HCT116 (cell line): ENCODE data around the gene ROBO1. TPM values are rescaled to one million over a fixed set of nuclear protein-coding genes. Genes with fewer than 3 reads are reported as not detected.

ENCODE experiments used
- ATAC-seq: fragments of 200-7000 bp; cut with Tn5 transposase; 2 replicates; pipeline ENCODE4 v1.9.1; 2020; ENCODE audit warnings: mild to moderate bottlenecking, moderate library complexity
- BruUV-seq: library from RNA; stranded (reverse); fragments of 400-500 nt; replicated peaks from 2 replicates; lab custom pipeline; 2021; lab: Mats Ljungman, UMichigan
- CTCF ChIA-PET: fragments of 300-600 bp; sonication (Branson Sonifier 250); formaldehyde crosslinking; loops from one replicate; lab custom pipeline; 2021; ENCODE audit warnings: antibody characterized with exemption; lab: Charles Lee
- POLR2A ChIA-PET: fragments of 300-600, 350-600 bp; sonication (Branson Sonifier 250); formaldehyde crosslinking; loops from one replicate; lab custom pipeline; 2021; ENCODE audit warnings: antibody characterized with exemption; lab: Charles Lee
- RAD21 ChIA-PET, 2 experiments: fragments of 300-600 bp; sonication (Branson Sonifier 250); formaldehyde crosslinking; loops; one replicate each; lab custom pipeline; 2023; ENCODE audit warnings: low total read pairs in 2 of 2; ENCODE audit not compliant: uncharacterized antibody in 2 of 2, unreplicated experiment in 2 of 2, low non-redundant PET in 1 of 2; lab: Charles Lee
- DNase-seq: peaks from one replicate; pipeline ENCODE4 v3.0.0-alpha.2; 2010; ENCODE audit warnings: low read depth, low spot score
- H2AFZ ChIP-seq: fragments of 200-600 bp; shearing (Covaris generic), sonication (generic); 2 replicates; pipeline ENCODE4 v1.6.1; 2017; ENCODE audit warnings: low read depth, mixed run types, mixed read lengths, antibody characterized with exemption, low read length; ENCODE audit not compliant: poor library complexity, severe bottlenecking
- H3K27ac ChIP-seq: 2 replicates; pipeline ENCODE4 v1.5.1; 2012; ENCODE audit warnings: low read depth, low read length
- H3K27me3 ChIP-seq: fragments of 200-600 bp; sonication (generic); 2 replicates; pipeline ENCODE4 v1.6.1; 2016; ENCODE audit warnings: mixed run types, low read length, mixed read lengths; ENCODE audit not compliant: insufficient read depth
- H3K36me3 ChIP-seq, 2 experiments: fragments of 200-500 bp in 1 of 2; fragments of 200-600 bp in 1 of 2; sonication (Bioruptor generic) in 1 of 2; sonication (generic) in 1 of 2; 2 replicates each; pipeline versions ENCODE4 v1.5.1 to v1.6.1; 2014 to 2016; ENCODE audit warnings: low read length in 2 of 2, inconsistent platforms in 1 of 2, mixed read lengths in 1 of 2, mixed run types in 1 of 2; ENCODE audit not compliant: insufficient read depth in 2 of 2, control insufficient read depth in 1 of 2
- H3K4me1 ChIP-seq, 2 experiments: fragments of 200-600 bp in 1 of 2; sonication (generic) in 1 of 2; 2 replicates each; pipeline versions ENCODE4 v1.5.1 to v1.6.1; 2012 to 2017; ENCODE audit warnings: low read length in 2 of 2, inconsistent platforms in 1 of 2, mild to moderate bottlenecking in 1 of 2, mixed read lengths in 1 of 2, mixed run types in 1 of 2, moderate library complexity in 1 of 2; ENCODE audit not compliant: insufficient read depth in 2 of 2, control insufficient read depth in 1 of 2
- H3K4me2 ChIP-seq: fragments of 200-600 bp; sonication (generic); 2 replicates; pipeline ENCODE4 v1.6.1; 2017; ENCODE audit warnings: mixed run types, low read length, mixed read lengths
- H3K4me3 ChIP-seq, 2 experiments: fragments of 200-600 bp in 1 of 2; sonication (generic) in 1 of 2; replicated peaks in 1 of 2; 2 replicates each; pipeline ENCODE4 v1.5.1; 2011 to 2016; ENCODE audit warnings: low read length in 2 of 2, control low read depth in 1 of 2, low read depth in 1 of 2, mild to moderate bottlenecking in 1 of 2, mixed read lengths in 1 of 2, mixed run types in 1 of 2
- H3K79me2 ChIP-seq: fragments of 200-600 bp; sonication (generic); 2 replicates; pipeline ENCODE4 v1.6.1; 2017; ENCODE audit warnings: mild to moderate bottlenecking, mixed run types, low read length, moderate library complexity, mixed read lengths; ENCODE audit not compliant: insufficient read depth
- H3K9ac ChIP-seq: fragments of 200-600 bp; sonication (generic); 2 replicates; pipeline ENCODE4 v1.6.1; 2016; ENCODE audit warnings: low read length, mixed read lengths
- H3K9me2 ChIP-seq: fragments of 200-600 bp; sonication (generic), shearing (Covaris generic); 2 replicates; pipeline ENCODE4 v1.6.1; 2017; ENCODE audit warnings: mixed run types, mild to moderate bottlenecking, moderate library complexity; ENCODE audit not compliant: insufficient read depth
- H3K9me3 ChIP-seq, 2 experiments: fragments of 200-500 bp in 1 of 2; fragments of 200-600 bp in 1 of 2; sonication (Bioruptor generic) in 1 of 2; sonication (generic) in 1 of 2; 2 replicates each; pipeline ENCODE4 v1.6.1; 2014 to 2017; ENCODE audit warnings: low read length in 2 of 2, mixed read lengths in 2 of 2, inconsistent platforms in 1 of 2, low read depth in 1 of 2, mild to moderate bottlenecking in 1 of 2, mixed run types in 1 of 2, moderate library complexity in 1 of 2; ENCODE audit not compliant: control insufficient read depth in 1 of 2, insufficient read depth in 1 of 2
- H4K20me1 ChIP-seq: fragments of 200-600 bp; sonication (generic), shearing (Covaris generic); 2 replicates; pipeline ENCODE4 v1.6.1; 2017; ENCODE audit warnings: mixed run types, mild to moderate bottlenecking, moderate library complexity; ENCODE audit not compliant: insufficient read depth
- ATF3 ChIP-seq: IDR thresholded peaks from 2 replicates; pipeline ENCODE4 v1.6.1; 2012
- CTCF ChIP-seq, 3 experiments: fragments of 200-600 bp in 1 of 3; sonication (generic) in 1 of 3; IDR thresholded peaks in 2 of 3; conservative IDR thresholded peaks in 1 of 3; 2 replicates each; pipeline ENCODE4 v1.5.1; 2012 to 2017; ENCODE audit warnings: low read depth in 2 of 3, low read length in 2 of 3, antibody characterized with exemption in 1 of 3, borderline replicate concordance in 1 of 3, control low read depth in 1 of 3, mild to moderate bottlenecking in 1 of 3, mixed read lengths in 1 of 3, mixed run types in 1 of 3, moderate library complexity in 1 of 3; ENCODE audit not compliant: insufficient read depth in 1 of 3
- EZH2 ChIP-seq: fragments of 200-600 bp; sonication (generic); IDR thresholded peaks from 2 replicates; pipeline ENCODE4 v1.6.1; 2017; ENCODE audit warnings: antibody characterized with exemption, mixed run types
- JUND ChIP-seq: IDR thresholded peaks from 2 replicates; pipeline ENCODE4 v1.6.1; 2012
- RAD21 ChIP-seq: IDR thresholded peaks from 2 replicates; pipeline ENCODE4 v1.6.1; 2012; ENCODE audit warnings: low read depth, mild to moderate bottlenecking
- REST ChIP-seq: IDR thresholded peaks from 2 replicates; pipeline ENCODE4 v1.6.1; 2012; ENCODE audit warnings: low read depth
- SRF ChIP-seq: IDR thresholded peaks from 2 replicates; pipeline ENCODE4 v1.6.1; 2012; ENCODE audit warnings: low read depth
- ZBTB33 ChIP-seq: IDR thresholded peaks from 2 replicates; pipeline ENCODE4 v1.6.1; 2011; ENCODE audit warnings: mild to moderate bottlenecking, low read length, moderate library complexity; ENCODE audit not compliant: insufficient replicate concordance; ENCODE audit errors: extremely low read depth
- ZNF274 ChIP-seq: fragments of 200-500 bp; sonication (Bioruptor generic); IDR thresholded peaks from 2 replicates; pipeline ENCODE4 v1.6.1; 2014; ENCODE audit warnings: mild to moderate bottlenecking, low read depth, low read length, inconsistent platforms
- intact Hi-C: fragments of 100-400 bp; cut with micrococcal nuclease; formaldehyde crosslinking; loops from 2 replicates; pipeline ENCODE4 v1.10.0; 2022
- total RNA-seq: library from RNA; stranded (reverse); gene quantifications from one replicate; pipeline ENCODE4 v1.2.1, GENCODE V29; 2021; ENCODE audit not compliant: unreplicated experiment

Gene ROBO1
- total RNA-seq, 1 experiment from 2014 or later = 0.27 TPM

GRCh38 chr3:78670746-78671145, 1097.1 kb downstream of the ROBO1 start:
- Histone ChIP-seq H3K36me3 (no peaks in the 10 kb centered on the region), H3K4me2 (no peak overlapping the region), H3K4me3 (no peak overlapping the region), H3K9me3 (peaks cover 0 to 34% of the 10 kb centered on the region in 2 experiments; a peak in 2 of 4 replicates), H3K9ac (no peak overlapping the region), H3K27ac (no peak overlapping the region), H3K27me3 (no peaks in the 10 kb centered on the region), H2AFZ (no peak overlapping the region), H3K4me1 (no peaks in the 10 kb centered on the region), H4K20me1 (no peaks in the 10 kb centered on the region), H3K79me2 (no peaks in the 10 kb centered on the region), H3K9me2 (no peaks in the 10 kb centered on the region)
- no TSS peak for BruUV-seq
- ChIA-PET POLR2A (no interaction called here), CTCF (no interaction called here), RAD21 (no interaction called here)
- intact Hi-C loops = no loop called here
- no peak for ATAC-seq
- DNase-seq = no peak
- no peak for TF ChIP-seq JUND
- TF ChIP-seq SRF = no peak
- TF ChIP-seq ZBTB33 = no peak
- no peak for TF ChIP-seq ATF3
- no peak for TF ChIP-seq REST
- TF ChIP-seq ZNF274 = no peak
- TF ChIP-seq RAD21 = no peak
- TF ChIP-seq EZH2 = no peak
- no peak for TF ChIP-seq CTCF (IDR thresholded peaks at IDR 0.05 in 2 of 3, conservative IDR thresholded peaks at IDR 0.05 in 1 of 3; ENCODE audit: borderline replicate concordance in 1 of 3, insufficient read depth in 1 of 3, low read depth in 2 of 3, low read length in 2 of 3)
